ENCODE measurements around the gene TAGLN2. TPM values are rescaled to one million over a fixed set of nuclear protein-coding genes. Genes with fewer than 3 reads are reported as not detected.

Gene TAGLN2
- total and polyA plus RNA-seq, 9 of the 15 experiments (the other 6 are each of a cell fraction or from before 2014, with no cell fraction given), result 192 to 683 (median 455) TPM

DNA sequence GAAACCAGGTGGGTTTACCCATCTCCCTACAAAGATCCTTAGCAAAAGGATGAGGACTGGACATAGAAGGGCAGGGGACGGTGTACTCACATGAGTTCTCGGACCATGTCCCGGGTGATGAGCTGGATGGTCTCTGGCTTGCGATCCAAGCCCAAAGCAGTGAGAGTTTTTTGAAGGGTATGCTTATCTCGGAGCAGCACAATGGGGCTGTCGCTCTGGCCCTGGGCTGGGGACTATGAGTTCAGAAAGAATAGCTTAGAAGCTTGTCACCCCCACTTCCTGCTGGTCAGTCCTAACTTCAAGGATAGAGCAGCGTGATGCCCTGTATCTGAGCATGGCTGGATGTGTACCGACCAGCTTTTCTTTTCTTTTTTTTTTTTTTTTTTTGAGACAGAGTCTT is 34.9 kb downstream of the TAGLN2 start:
- 30% methylated on average over 8 of the region's 8 CpGs for WGBS (ENCODE audit: insufficient coverage, low coverage, missing lambda C conversion rate)
- Histone ChIP-seq H3K27ac (ENCODE audit: extremely low read depth, low read depth, low read length) (peak overlapping the region; percentile 60; the same call in 2 of the 3 replicates), H3K36me3 (ENCODE audit: control insufficient read depth, insufficient read depth, low read length) (no peaks in the 10 kb centered on the region), H3K27me3 (ENCODE audit: control insufficient read depth in 2 of 2, insufficient read depth in 2 of 2, low read length in 2 of 2) (0 out of 5 replicates have a peak, but pooled peaks cover 0 to 4% of the 10 kb centered on the region in 2 experiments), H3K79me2 (ENCODE audit: control insufficient read depth, insufficient read depth, low read length) (no peaks in the 10 kb centered on the region), H2AFZ (ENCODE audit: low read depth, low read length) (peak overlapping the region; percentile 80), H3K4me3 (no peak overlapping the region), H3K9me1 (ENCODE audit: control insufficient read depth, insufficient read depth, low read length) (no peaks in the 10 kb centered on the region), H4K20me1 (replicated peaks; ENCODE audit: control insufficient read depth, insufficient read depth, low read length) (no peaks in the 10 kb centered on the region), H3K9ac (ENCODE audit: insufficient read depth in 1 of 2, low read depth in 2 of 2, low read length in 2 of 2) (peak overlapping the region in 1 of 2 experiments; percentile 21; a peak in 1 of 4 replicates), H3K9me3 (replicated peaks; ENCODE audit: control insufficient read depth, insufficient read depth, low read depth, low read length) (no peaks in the 10 kb centered on the region), H3K4me2 (ENCODE audit: insufficient read depth, low read length) (peak overlapping the region; percentile 56), H3K4me1 (replicated peaks in 1 of 2; ENCODE audit: control insufficient read depth in 2 of 2, insufficient read depth in 2 of 2, low read length in 2 of 2) (peaks cover 4 to 13% of the 10 kb centered on the region in 2 experiments; a peak in 3 of 5 replicates)
- in situ Hi-C loops (cut with MboI) (no loop called here), intact Hi-C loops (cut with micrococcal nuclease) (loop anchor here (2.0 to 5.0 kb wide), 2 partner anchors 54 to 108 kb away; partner anchors contain the start of gene DUSP23)
- TF ChIP-seq CHAMP1 (IDR thresholded peaks at IDR 0.05) (no peak), ZNF253 (CRISPR knock-in tag; conservative IDR thresholded peaks at IDR 0.05) (no peak), TAL1 (IDR thresholded peaks at IDR 0.05) (0 out of 2 replicates have a peak, but pooled peaks have one; percentile 5), IRF2 (CRISPR knock-in tag; IDR thresholded peaks at IDR 0.05) (no peak), YBX1 (IDR thresholded peaks at IDR 0.05) (no peak), SREBF2 (CRISPR knock-in tag; IDR thresholded peaks at IDR 0.05) (no peak), CBFA2T3 (IDR thresholded peaks at IDR 0.05) (peak; percentile 40), ATF3 (IDR thresholded peaks at IDR 0.05) (no peak), ATF3 (CRISPR knock-in tag; conservative IDR thresholded peaks at IDR 0.05) (0 out of 2 replicates have a peak, but pooled peaks have one; percentile 15), TCF3 (CRISPR knock-in tag; IDR thresholded peaks at IDR 0.05) (peak; percentile 11; the same call in 1 of the 2 replicates)
- TF ChIP-seq, protein P1, sequence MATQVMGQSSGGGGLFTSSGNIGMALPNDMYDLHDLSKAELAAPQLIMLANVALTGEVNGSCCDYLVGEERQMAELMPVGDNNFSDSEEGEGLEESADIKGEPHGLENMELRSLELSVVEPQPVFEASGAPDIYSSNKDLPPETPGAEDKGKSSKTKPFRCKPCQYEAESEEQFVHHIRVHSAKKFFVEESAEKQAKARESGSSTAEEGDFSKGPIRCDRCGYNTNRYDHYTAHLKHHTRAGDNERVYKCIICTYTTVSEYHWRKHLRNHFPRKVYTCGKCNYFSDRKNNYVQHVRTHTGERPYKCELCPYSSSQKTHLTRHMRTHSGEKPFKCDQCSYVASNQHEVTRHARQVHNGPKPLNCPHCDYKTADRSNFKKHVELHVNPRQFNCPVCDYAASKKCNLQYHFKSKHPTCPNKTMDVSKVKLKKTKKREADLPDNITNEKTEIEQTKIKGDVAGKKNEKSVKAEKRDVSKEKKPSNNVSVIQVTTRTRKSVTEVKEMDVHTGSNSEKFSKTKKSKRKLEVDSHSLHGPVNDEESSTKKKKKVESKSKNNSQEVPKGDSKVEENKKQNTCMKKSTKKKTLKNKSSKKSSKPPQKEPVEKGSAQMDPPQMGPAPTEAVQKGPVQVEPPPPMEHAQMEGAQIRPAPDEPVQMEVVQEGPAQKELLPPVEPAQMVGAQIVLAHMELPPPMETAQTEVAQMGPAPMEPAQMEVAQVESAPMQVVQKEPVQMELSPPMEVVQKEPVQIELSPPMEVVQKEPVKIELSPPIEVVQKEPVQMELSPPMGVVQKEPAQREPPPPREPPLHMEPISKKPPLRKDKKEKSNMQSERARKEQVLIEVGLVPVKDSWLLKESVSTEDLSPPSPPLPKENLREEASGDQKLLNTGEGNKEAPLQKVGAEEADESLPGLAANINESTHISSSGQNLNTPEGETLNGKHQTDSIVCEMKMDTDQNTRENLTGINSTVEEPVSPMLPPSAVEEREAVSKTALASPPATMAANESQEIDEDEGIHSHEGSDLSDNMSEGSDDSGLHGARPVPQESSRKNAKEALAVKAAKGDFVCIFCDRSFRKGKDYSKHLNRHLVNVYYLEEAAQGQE (IDR thresholded peaks at IDR 0.05; ENCODE audit: borderline replicate concordance), result no peak
- TF ChIP-seq, protein P1 (CRISPR knock-in tag; IDR thresholded peaks at IDR 0.05; ENCODE audit: low read depth), result no peak
- FAIRE-seq (peak; percentile 62), DNase-seq (ENCODE audit: extremely low read depth in 1 of 4, low spot score in 3 of 4) (peak in 2 of 4 experiments; percentile 61 to 66), ATAC-seq (peak; percentile 74)
- ChIA-PET CTCF (ENCODE audit: low intra/inter-chr PET ratio) (interaction anchor here (0.8 to 2.8 kb wide), 4 partner anchors 55 to 110 kb away, joined by 3 to 36 read pairs (median 13); partner anchors contain the start of gene DUSP23), POLR2A (interaction anchor here (1.1 to 1.4 kb wide), 3 partner anchors 10 to 92 kb away, joined by 3 to 4 read pairs (median 3); partner anchors contain the start of gene CFAP45)
- no TSS peak for BruUV-seq (replicated peaks)
